Mucosa of stomach (tissue), 1 donor: ENCODE results near the gene BBS5.

ENCODE experiments used
- H3K27me3 ChIP-seq: one replicate; pipeline ENCODE4 v1.7.0; 2013; ENCODE audit warnings: mild to moderate bottlenecking, low read length; ENCODE audit not compliant: control insufficient read depth, insufficient read depth
- H3K36me3 ChIP-seq: one replicate; pipeline ENCODE4 v1.7.0; 2013; ENCODE audit warnings: low read length; ENCODE audit not compliant: control insufficient read depth, insufficient read depth
- H3K4me1 ChIP-seq: one replicate; pipeline ENCODE4 v1.7.0; 2013; ENCODE audit warnings: mild to moderate bottlenecking, low read length; ENCODE audit not compliant: control insufficient read depth, insufficient read depth
- H3K4me3 ChIP-seq: one replicate; pipeline ENCODE4 v1.7.0; 2013; ENCODE audit warnings: low read length
- H3K9ac ChIP-seq: one replicate; pipeline ENCODE4 v1.7.0; 2013; ENCODE audit warnings: mild to moderate bottlenecking, low read length, moderate library complexity
- H3K9me3 ChIP-seq: one replicate; pipeline ENCODE4 v1.7.0; 2013; ENCODE audit warnings: mild to moderate bottlenecking, low read length, moderate library complexity; ENCODE audit not compliant: control insufficient read depth
- donor health status: Pancreatic carcinoma.

BBS5 gene

DNA sequence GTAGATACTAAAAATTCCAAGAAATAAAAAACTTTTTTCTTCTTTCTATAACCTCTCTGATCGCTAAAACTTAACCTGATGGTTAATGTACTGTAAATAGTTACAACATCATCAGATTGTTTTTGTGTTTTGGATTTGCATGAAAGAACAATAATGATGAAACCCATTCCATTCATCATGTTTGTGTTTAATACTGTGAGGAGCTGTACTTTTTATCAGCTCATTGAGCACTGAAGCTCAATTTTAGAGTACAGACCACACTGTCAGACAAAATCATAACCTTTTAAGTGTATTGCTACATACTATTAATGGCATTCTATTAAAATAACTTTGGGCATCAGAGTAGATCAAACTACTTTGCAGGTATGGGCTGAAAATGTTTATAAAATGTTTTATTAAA lies 14.8 kb upstream of the BBS5 start:
- Histone ChIP-seq H3K4me3 (no peak overlapping the region), H3K4me1 (no peaks in the 10 kb centered on the region), H3K9me3 (no peaks in the 10 kb centered on the region), H3K36me3 (no peaks in the 10 kb centered on the region), H3K9ac (no peak overlapping the region), H3K27me3 (no peaks in the 10 kb centered on the region)

GRCh38 chr2:169464882-169465281 lies 14.4 kb upstream of the BBS5 start:
- H3K4me3 ChIP-seq: no peak overlapping the region
- no peaks in the 10 kb centered on the region for H3K4me1 ChIP-seq
- no peaks in the 10 kb centered on the region for H3K9me3 ChIP-seq
- H3K36me3 ChIP-seq: no peaks in the 10 kb centered on the region
- H3K27me3 ChIP-seq: no peaks in the 10 kb centered on the region
- no peak overlapping the region for H3K9ac ChIP-seq

GRCh38 chr2:169468841-169469240 lies 10.5 kb upstream of the BBS5 start:
- H3K4me1 ChIP-seq: no peaks in the 10 kb centered on the region
- H3K27me3 ChIP-seq: no peaks in the 10 kb centered on the region
- H3K4me3 ChIP-seq: no peak overlapping the region
- H3K36me3 ChIP-seq: no peaks in the 10 kb centered on the region
- no peak overlapping the region for H3K9ac ChIP-seq
- H3K9me3 ChIP-seq: no peaks in the 10 kb centered on the region

GRCh38 chr2:169469952-169470572 lies 9.2 kb upstream of the BBS5 start:
- no peak overlapping the region for H3K4me3 ChIP-seq
- H3K27me3 ChIP-seq: no peaks in the 10 kb centered on the region
- H3K9me3 ChIP-seq: no peaks in the 10 kb centered on the region
- no peaks in the 10 kb centered on the region for H3K36me3 ChIP-seq
- H3K9ac ChIP-seq: no peak overlapping the region
- no peaks in the 10 kb centered on the region for H3K4me1 ChIP-seq

- no peak overlapping the region for H3K9ac ChIP-seq
- H3K36me3 ChIP-seq: no peaks in the 10 kb centered on the region
- H3K27me3 ChIP-seq: no peaks in the 10 kb centered on the region
- H3K4me1 ChIP-seq: no peaks in the 10 kb centered on the region
- no peak overlapping the region for H3K4me3 ChIP-seq
- no peaks in the 10 kb centered on the region for H3K9me3 ChIP-seq
These were observed 7.0 kb upstream of the BBS5 start for GRCh38 chr2:169472249-169472648.

GRCh38 chr2:169476459-169476858 lies 2.8 kb upstream of the BBS5 start:
- no peaks in the 10 kb centered on the region for H3K27me3 ChIP-seq
- H3K9ac ChIP-seq: no peak overlapping the region
- peaks cover 6% of the 10 kb centered on the region for H3K4me1 ChIP-seq
- no peaks in the 10 kb centered on the region for H3K9me3 ChIP-seq
- H3K4me3 ChIP-seq: no peak overlapping the region
- H3K36me3 ChIP-seq: no peaks in the 10 kb centered on the region

GRCh38 chr2:169478339-169478738 lies 955 bp upstream of the BBS5 start:
- Histone ChIP-seq H3K4me3 (no peak overlapping the region), H3K9ac (no peak overlapping the region), H3K36me3 (no peaks in the 10 kb centered on the region), H3K27me3 (no peaks in the 10 kb centered on the region), H3K9me3 (no peaks in the 10 kb centered on the region), H3K4me1 (peaks cover 6% of the 10 kb centered on the region)

DNA sequence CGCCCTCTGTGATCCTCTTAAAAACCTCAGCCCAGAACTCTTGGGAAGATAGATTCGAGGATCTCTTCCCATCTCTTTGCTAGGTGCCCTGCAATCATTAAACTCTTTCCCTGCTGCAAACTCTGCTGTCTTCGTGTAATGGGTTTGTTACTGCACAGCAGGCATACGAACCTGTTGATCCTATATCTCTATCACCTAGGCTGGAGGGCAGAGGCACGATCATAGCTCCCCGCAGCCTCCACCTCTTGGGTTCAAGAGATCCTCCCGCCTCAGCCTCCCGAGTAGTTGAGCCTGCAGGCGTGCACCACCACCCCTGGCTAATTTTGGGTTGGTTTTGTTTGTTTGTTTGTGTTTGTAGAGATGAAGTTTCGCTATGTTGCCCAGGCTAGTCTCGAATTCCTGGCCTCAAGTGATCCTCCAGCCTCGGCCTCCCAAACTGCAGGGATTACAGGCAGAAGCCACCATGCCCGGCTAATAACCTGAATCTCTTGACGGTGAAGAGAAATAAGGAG lies 493 bp upstream of the BBS5 start:
- Histone ChIP-seq H3K4me1 (peaks cover 6% of the 10 kb centered on the region), H3K4me3 (peak overlapping the region; percentile 52), H3K9me3 (no peaks in the 10 kb centered on the region), H3K9ac (peak overlapping the region; percentile 64), H3K27me3 (no peaks in the 10 kb centered on the region), H3K36me3 (no peaks in the 10 kb centered on the region)

- H3K36me3 ChIP-seq: no peaks in the 10 kb centered on the region
- H3K4me1 ChIP-seq: peaks cover 6% of the 10 kb centered on the region
- H3K9me3 ChIP-seq: no peaks in the 10 kb centered on the region
- H3K27me3 ChIP-seq: no peaks in the 10 kb centered on the region
- H3K9ac ChIP-seq: peak overlapping the region; percentile 64
- H3K4me3 ChIP-seq: peak overlapping the region; percentile 52
These were observed 778 bp downstream of the BBS5 start for GRCh38 chr2:169480079-169480465.

GRCh38 chr2:169485650-169486138 lies 6.4 kb downstream of the BBS5 start:
- Histone ChIP-seq H3K9me3 (no peaks in the 10 kb centered on the region), H3K9ac (no peak overlapping the region), H3K36me3 (no peaks in the 10 kb centered on the region), H3K4me3 (no peak overlapping the region), H3K4me1 (no peaks in the 10 kb centered on the region), H3K27me3 (no peaks in the 10 kb centered on the region)

- no peaks in the 10 kb centered on the region for H3K36me3 ChIP-seq
These were observed 7.2 kb downstream of the BBS5 start for GRCh38 chr2:169486487-169486886.

GRCh38 chr2:169490834-169491233 lies 11.5 kb downstream of the BBS5 start:
- Histone ChIP-seq H3K36me3 (no peaks in the 10 kb centered on the region), H3K27me3 (no peaks in the 10 kb centered on the region), H3K9ac (no peak overlapping the region), H3K9me3 (no peaks in the 10 kb centered on the region), H3K4me1 (no peaks in the 10 kb centered on the region), H3K4me3 (no peak overlapping the region)

More at GRCh38 chr2:169486487-169486886, 7.2 kb downstream of the BBS5 start:
- H3K9ac ChIP-seq: no peak overlapping the region
- no peak overlapping the region for H3K4me3 ChIP-seq
- no peaks in the 10 kb centered on the region for H3K4me1 ChIP-seq
- no peaks in the 10 kb centered on the region for H3K27me3 ChIP-seq
- no peaks in the 10 kb centered on the region for H3K9me3 ChIP-seq

- H3K4me1 ChIP-seq: no peaks in the 10 kb centered on the region
- no peak overlapping the region for H3K9ac ChIP-seq
- no peaks in the 10 kb centered on the region for H3K9me3 ChIP-seq
- H3K27me3 ChIP-seq: no peaks in the 10 kb centered on the region
- no peak overlapping the region for H3K4me3 ChIP-seq
- H3K36me3 ChIP-seq: no peaks in the 10 kb centered on the region
These were observed 12.1 kb downstream of the BBS5 start for GRCh38 chr2:169491378-169491777.
